Activated T-cell treated with anti-CD3 and anti-CD28 coated beads, Interleukin-2, amount 50 U/mL, for 4 hours (primary cell): ENCODE data around the gene MPPED2. TPM values are rescaled to one million over a fixed set of nuclear protein-coding genes. Genes with fewer than 3 reads are reported as not detected.
"Not testable (repeated sequence)": the region's sequence is repeated elsewhere in the genome, so short reads cannot be mapped to it uniquely, and the experiment has no call there.

Source experiments
- ATAC-seq, 2 donors: fragments of 200-7000 bp; cut with Tn5 transposase; one replicate each; pipeline ENCODE4 v1.10.0; 2021
- DNase-seq: peaks from one replicate; pipeline ENCODE4 v3.0.0-alpha.2; 2020
- H3K27me3 Mint-ChIP-seq: one replicate; pipeline ENCODE4 v1.8.0; 2021; ENCODE audit warnings: low read depth, mixed read lengths
- H3K36me3 Mint-ChIP-seq: one replicate; pipeline ENCODE4 v1.8.0; 2022; ENCODE audit warnings: mixed read lengths; ENCODE audit not compliant: insufficient read depth
- H3K4me1 Mint-ChIP-seq: one replicate; pipeline ENCODE4 v1.8.0; 2021; ENCODE audit warnings: low read depth, mixed read lengths
- H3K4me3 Mint-ChIP-seq: one replicate; pipeline ENCODE4 v1.8.0; 2021; ENCODE audit warnings: mild to moderate bottlenecking, moderate library complexity, mixed read lengths
- H3K9me3 Mint-ChIP-seq: one replicate; pipeline ENCODE4 v1.8.0; 2021; ENCODE audit warnings: mixed read lengths
- total RNA-seq, 3 donors: library from RNA; stranded (reverse); gene quantifications; one replicate each; pipeline ENCODE4 v1.2.1, GENCODE V29; 2021

Gene MPPED2
- total RNA-seq, 3 donors from 2014 or later, result 0.05 to 0.38 (median 0.26) TPM

DNA sequence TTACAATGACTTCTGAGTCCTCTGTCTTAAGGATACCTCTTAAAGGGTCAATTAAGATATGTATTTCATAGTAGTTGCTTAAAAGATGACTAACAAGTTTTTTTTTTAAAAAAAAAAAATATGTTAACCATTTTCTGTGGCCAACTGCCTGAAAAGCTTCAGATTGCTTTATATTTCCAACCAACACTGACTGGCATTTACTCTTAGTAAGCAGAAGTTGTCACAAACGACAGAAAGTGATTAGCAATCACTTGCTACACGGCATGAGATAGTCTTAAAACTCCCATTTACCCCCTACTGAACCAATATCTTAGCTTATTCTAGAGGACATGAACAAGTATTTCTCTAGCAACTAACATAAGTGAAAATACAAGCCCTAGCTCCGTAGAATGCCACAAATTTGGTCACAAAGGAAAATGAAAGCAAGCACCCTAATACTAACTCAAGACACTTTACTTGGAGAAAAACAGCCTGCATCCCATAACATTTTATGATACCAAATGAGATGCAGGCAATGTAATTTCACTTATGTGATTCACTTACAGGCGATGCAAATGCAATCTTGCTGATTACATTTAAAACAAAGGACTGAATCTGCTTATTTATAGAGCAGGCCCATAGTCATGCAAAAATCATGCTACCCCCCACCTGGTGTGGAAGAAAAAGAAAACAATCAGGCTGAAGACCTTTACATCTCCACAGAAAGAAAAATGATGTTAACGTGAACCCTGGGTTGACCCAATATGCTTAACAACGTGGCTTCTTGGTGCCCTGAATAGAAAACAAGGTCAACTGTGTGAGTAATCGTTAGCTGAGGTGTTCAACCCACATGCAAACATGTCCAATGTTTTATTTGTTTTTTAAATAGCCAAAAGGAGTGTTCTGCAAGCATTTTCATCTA, 25.7 kb downstream of the MPPED2 start:
- DNase-seq (no peak), ATAC-seq (no peak)

DNA sequence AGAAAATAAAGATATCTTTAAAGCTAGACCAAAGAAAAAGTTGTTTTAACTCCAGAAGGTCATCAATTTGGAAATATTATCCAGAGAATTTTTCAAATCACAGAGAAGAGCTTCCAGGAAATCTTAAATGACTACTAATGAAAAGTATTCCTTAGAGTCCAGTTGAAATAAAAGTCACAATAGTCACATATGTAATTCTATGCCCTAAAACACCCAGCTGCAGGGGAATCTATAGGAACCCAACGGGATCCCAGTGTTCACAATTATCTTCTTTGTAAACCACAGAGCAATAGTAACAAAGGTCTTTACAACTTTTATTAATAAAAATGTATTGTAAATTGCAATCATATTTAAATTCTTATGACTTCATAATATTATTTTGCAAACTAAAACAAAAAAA, 27.1 kb downstream of the MPPED2 start:
- DNase-seq, result no peak
- Mint-ChIP-seq H3K36me3 (no peaks in the 10 kb centered on the region), H3K4me3 (no peak overlapping the region), H3K27me3 (no peaks in the 10 kb centered on the region), H3K9me3 (no peaks in the 10 kb centered on the region), H3K4me1 (no peaks in the 10 kb centered on the region)
- ATAC-seq, result no peak

More for the DNA sequence above, 25.7 kb downstream of the MPPED2 start:
- H3K4me1 Mint-ChIP-seq, result no peaks in the 10 kb centered on the region
- no peaks in the 10 kb centered on the region for H3K36me3 Mint-ChIP-seq
- H3K9me3 Mint-ChIP-seq, result no peaks in the 10 kb centered on the region
- no peak overlapping the region for H3K4me3 Mint-ChIP-seq
- peaks cover 2% of the 10 kb centered on the region for H3K27me3 Mint-ChIP-seq

GRCh38 chr11:30554587-30554986, 31.6 kb downstream of the MPPED2 start:
- not testable (repeated sequence) for H3K36me3 Mint-ChIP-seq, H3K9me3 Mint-ChIP-seq, H3K27me3 Mint-ChIP-seq, H3K4me3 Mint-ChIP-seq, ATAC-seq, H3K4me1 Mint-ChIP-seq, DNase-seq

DNA sequence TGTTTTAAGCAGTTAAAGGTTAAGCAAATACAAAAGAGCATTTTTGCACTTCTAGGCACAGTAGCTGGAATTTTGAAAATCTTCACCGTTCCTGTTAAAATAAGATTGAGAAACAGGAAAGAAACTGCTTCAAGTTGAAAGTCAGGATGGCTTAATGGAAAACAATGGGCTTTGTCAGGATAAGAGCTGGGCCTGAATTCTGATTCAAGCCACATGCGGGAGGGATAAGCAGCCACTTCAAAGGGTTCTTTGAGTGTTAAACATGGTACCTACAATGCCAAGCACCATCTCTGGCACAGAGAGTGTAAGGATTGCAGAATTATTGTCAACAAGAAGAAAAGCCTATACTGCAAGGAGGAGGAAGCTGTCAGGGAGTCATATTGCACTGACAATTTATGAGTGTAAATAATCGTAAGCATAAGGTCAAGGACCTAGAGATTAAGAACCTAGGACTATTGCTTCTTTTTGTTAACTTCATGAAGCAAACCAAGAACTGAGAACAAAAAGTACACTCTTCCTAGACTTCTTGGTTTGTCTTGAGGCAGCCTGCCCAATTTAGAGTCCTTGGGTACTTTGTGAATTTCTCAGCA, 32.5 kb downstream of the MPPED2 start:
- Mint-ChIP-seq H3K27me3 (no peaks in the 10 kb centered on the region), H3K4me1 (no peaks in the 10 kb centered on the region)
- no peak for ATAC-seq

GRCh38 chr11:30552839-30553238, 33.3 kb downstream of the MPPED2 start:
- ATAC-seq (no peak), DNase-seq (no peak)
- H3K27me3 Mint-ChIP-seq, result no peaks in the 10 kb centered on the region
- H3K36me3 Mint-ChIP-seq, result no peaks in the 10 kb centered on the region
- H3K4me3 Mint-ChIP-seq, result no peak overlapping the region
- H3K9me3 Mint-ChIP-seq, result no peaks in the 10 kb centered on the region
- H3K4me1 Mint-ChIP-seq, result no peaks in the 10 kb centered on the region

More for the DNA sequence above, 32.5 kb downstream of the MPPED2 start:
- H3K4me3 Mint-ChIP-seq, result no peak overlapping the region
- DNase-seq, result no peak
- H3K9me3 Mint-ChIP-seq, result no peaks in the 10 kb centered on the region
- no peaks in the 10 kb centered on the region for H3K36me3 Mint-ChIP-seq

DNA sequence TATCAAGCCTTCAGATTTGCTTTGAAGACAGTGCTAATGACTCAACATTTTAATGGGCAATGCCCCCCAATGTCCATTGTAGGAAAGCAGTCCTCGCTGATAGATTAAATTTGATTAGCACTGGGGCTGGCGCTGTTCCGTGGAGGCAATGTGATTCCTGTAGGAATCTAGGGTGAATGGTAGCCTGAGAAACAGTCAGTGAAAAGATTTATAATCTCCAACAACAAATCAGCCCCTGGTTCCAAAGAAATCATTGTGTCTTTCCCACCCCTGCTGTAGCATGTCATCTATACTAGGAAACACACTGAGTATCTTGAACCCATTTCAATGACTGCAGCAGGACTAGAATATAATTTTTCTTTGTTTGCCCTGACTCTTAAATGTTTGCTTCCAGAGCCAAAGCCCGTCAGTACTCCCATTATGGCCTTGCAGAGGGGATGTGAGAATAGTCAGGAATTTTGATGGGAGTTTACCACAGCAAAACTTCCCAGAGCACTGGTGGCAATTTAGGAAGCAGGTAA, 36.1 kb downstream of the MPPED2 start:
- Mint-ChIP-seq H3K4me3 (no peak overlapping the region), H3K9me3 (no peaks in the 10 kb centered on the region), H3K4me1 (no peaks in the 10 kb centered on the region), H3K36me3 (no peaks in the 10 kb centered on the region), H3K27me3 (no peaks in the 10 kb centered on the region)
- DNase-seq (no peak), ATAC-seq (no peak)

DNA sequence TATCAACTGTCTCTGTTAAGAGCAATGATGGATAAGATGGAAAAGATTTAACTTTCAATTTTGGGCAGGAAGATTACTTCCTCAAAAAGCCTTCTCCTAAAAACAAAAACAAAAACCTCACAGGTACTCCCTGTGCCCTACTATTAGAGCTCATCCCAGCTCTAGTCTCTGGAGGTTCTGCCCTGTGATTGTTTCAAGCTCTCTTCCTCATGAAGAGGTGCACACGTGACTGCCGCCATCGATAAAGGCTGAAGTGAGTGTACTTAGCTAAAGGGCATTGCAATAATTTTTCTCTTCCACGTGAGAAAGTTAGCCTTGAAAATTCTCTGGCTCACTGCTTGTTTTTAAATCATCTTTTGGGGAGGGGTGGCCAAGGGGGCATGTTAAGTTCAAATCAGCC, 36.6 kb downstream of the MPPED2 start:
- Mint-ChIP-seq H3K27me3 (no peaks in the 10 kb centered on the region), H3K9me3 (no peaks in the 10 kb centered on the region), H3K4me1 (no peaks in the 10 kb centered on the region), H3K4me3 (no peak overlapping the region), H3K36me3 (no peaks in the 10 kb centered on the region)
- ATAC-seq, result no peak
- no peak for DNase-seq

- no peaks in the 10 kb centered on the region for H3K27me3 Mint-ChIP-seq
- ATAC-seq, result no peak
These were observed 39.8 kb downstream of the MPPED2 start for GRCh38 chr11:30546334-30546733.

GRCh38 chr11:30545507-30545906, 40.6 kb downstream of the MPPED2 start:
- no peak for ATAC-seq
- Mint-ChIP-seq H3K9me3 (no peaks in the 10 kb centered on the region), H3K36me3 (no peaks in the 10 kb centered on the region), H3K4me1 (no peaks in the 10 kb centered on the region), H3K27me3 (no peaks in the 10 kb centered on the region), H3K4me3 (no peak overlapping the region)
- no peak for DNase-seq

More at GRCh38 chr11:30546334-30546733, 39.8 kb downstream of the MPPED2 start:
- H3K4me1 Mint-ChIP-seq, result no peaks in the 10 kb centered on the region
- no peak overlapping the region for H3K4me3 Mint-ChIP-seq
- H3K9me3 Mint-ChIP-seq, result no peaks in the 10 kb centered on the region
- no peaks in the 10 kb centered on the region for H3K36me3 Mint-ChIP-seq
- DNase-seq, result no peak

GRCh38 chr11:30543066-30543465, 43.1 kb downstream of the MPPED2 start:
- Mint-ChIP-seq H3K36me3 (no peaks in the 10 kb centered on the region), H3K4me3 (no peak overlapping the region), H3K4me1 (no peaks in the 10 kb centered on the region), H3K27me3 (no peaks in the 10 kb centered on the region), H3K9me3 (no peaks in the 10 kb centered on the region)
- ATAC-seq (no peak), DNase-seq (no peak)

DNA sequence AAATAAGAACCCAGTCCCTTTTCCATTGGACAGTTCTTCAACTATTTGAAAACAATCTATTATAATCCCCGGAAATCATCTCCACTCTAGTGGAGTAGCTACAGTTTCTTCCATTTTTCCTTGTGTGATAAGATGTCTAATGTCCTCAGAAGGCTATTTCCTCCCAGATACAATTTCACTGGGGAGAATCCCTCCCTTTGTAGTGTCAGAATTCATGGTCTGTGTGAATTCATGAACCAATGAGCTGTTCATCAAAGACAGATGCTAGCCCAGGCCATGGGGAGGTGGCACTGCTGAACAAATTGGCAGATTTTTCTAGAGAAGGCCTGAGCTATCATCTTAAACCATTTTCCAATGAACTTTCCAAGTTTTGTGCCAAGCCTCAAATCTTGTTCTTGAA, 45.4 kb downstream of the MPPED2 start:
- Mint-ChIP-seq H3K9me3 (no peaks in the 10 kb centered on the region), H3K27me3 (no peaks in the 10 kb centered on the region), H3K4me3 (no peak overlapping the region), H3K4me1 (no peaks in the 10 kb centered on the region), H3K36me3 (no peaks in the 10 kb centered on the region)
- DNase-seq (no peak), ATAC-seq (no peak)

DNA sequence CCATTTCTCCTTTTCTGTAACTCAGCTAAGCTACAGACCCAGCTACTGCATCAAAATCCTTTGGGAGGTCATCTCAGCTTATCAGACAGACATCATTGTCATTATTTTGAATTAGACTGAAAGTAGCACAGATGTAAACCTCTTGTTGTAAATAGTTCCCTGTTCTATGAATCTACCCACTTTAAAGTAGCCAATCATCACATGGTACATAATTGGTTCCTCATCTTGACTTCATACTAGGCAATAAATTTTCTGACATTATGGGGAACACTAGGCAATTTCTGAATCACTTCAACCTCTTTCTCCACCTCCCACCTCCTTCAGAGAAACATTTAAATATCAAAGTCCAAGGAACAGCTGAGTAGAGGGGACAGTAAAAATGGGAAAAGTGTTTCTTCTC, 47.9 kb downstream of the MPPED2 start:
- Mint-ChIP-seq H3K4me1 (no peaks in the 10 kb centered on the region), H3K27me3 (no peaks in the 10 kb centered on the region), H3K4me3 (no peak overlapping the region), H3K9me3 (no peaks in the 10 kb centered on the region), H3K36me3 (no peaks in the 10 kb centered on the region)
- ATAC-seq (no peak), DNase-seq (no peak)

- no peaks in the 10 kb centered on the region for H3K27me3 Mint-ChIP-seq
- H3K4me3 Mint-ChIP-seq, result no peak overlapping the region
- no peaks in the 10 kb centered on the region for H3K36me3 Mint-ChIP-seq
- H3K4me1 Mint-ChIP-seq, result no peaks in the 10 kb centered on the region
- DNase-seq (no peak), ATAC-seq (no peak)
- H3K9me3 Mint-ChIP-seq, result no peaks in the 10 kb centered on the region
These were observed 50.3 kb downstream of the MPPED2 start for GRCh38 chr11:30535818-30536217.

DNA sequence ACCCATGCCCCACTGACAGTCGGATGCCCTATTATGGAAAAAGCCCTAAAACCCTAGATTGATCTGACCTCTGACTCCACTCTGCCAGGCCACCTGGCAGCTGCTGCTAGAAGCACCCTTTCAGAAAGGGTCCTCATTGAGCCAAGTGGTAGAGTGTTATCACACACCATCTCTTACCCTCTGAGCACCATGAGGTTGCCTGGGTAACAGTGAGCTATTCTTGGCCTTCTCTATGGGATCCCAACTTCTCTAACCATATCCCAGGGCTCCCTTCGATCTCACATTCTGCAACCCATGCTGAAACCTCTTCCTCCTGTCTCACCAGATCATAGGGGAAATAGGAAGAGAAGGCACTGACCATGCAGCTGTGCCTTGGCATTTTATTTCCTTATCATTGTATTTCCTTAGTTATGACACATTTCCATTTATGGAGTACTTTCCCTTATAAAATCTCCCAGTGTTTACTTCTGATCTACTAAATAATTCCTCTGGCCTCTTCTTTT, 52.7 kb downstream of the MPPED2 start:
- no peaks in the 10 kb centered on the region for H3K9me3 Mint-ChIP-seq

DNA sequence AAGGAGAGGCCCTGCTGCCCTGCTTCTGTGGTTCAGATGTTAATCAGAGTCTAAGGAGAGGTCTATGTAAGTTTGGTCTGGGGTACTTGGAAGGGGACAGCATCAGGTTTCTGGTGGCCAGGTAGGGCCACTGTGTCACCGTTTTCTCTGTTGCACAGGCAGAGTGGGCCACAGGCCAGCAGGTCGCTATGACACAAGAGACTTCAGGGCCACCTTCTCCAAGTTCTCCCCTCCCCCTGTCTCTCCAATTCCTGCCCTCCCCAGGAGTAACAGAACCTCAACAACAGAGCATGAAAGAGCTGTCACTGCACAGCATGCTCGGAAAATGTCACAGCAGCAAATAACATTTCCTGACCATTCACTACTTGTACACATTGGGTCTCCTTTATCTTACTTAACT, 58.6 kb downstream of the MPPED2 start:
- DNase-seq, result no peak
- H3K27me3 Mint-ChIP-seq, result peaks cover 2% of the 10 kb centered on the region
- no peaks in the 10 kb centered on the region for H3K36me3 Mint-ChIP-seq
- H3K4me3 Mint-ChIP-seq, result no peak overlapping the region
- H3K4me1 Mint-ChIP-seq, result no peaks in the 10 kb centered on the region
- no peaks in the 10 kb centered on the region for H3K9me3 Mint-ChIP-seq
- no peak for ATAC-seq

More for the DNA sequence above, 52.7 kb downstream of the MPPED2 start:
- DNase-seq (no peak), ATAC-seq (no peak)
- Mint-ChIP-seq H3K36me3 (no peaks in the 10 kb centered on the region), H3K27me3 (no peaks in the 10 kb centered on the region), H3K4me1 (no peaks in the 10 kb centered on the region), H3K4me3 (no peak overlapping the region)
